Activated CD8-positive, alpha-beta memory T cell treated with anti-CD3 and anti-CD28 coated beads for 1 hour (primary cell): ENCODE data around the gene VPS50.

ENCODE experiments used
- DNase-seq, 2 donors: peaks; one replicate each; pipeline ENCODE4 v3.0.0-alpha.2; 2020; ENCODE audit warnings: low read depth in 1 of 2; ENCODE audit errors: extremely low read depth in 1 of 2

Gene VPS50

GRCh38 chr7:93231799-93232672 is at the start of gene VPS50:
VPS50 (plus strand) TSS chr7:93232366; CDS start chr7:93232468, 102 bp downstream.
- DNase-seq = peak; percentile 80

- DNase-seq = no peak
Observed at GRCh38 chr7:93185303-93186027, 46.7 kb upstream of the VPS50 start.

- no peak for DNase-seq
Observed at GRCh38 chr7:93188870-93189634, 43.1 kb upstream of the VPS50 start.

- no peak for DNase-seq
Observed at GRCh38 chr7:93194386-93194785, 37.8 kb upstream of the VPS50 start.

GRCh38 chr7:93196336-93196735 is 35.8 kb upstream of the VPS50 start:
- no peak for DNase-seq

- no peak for DNase-seq
Observed at GRCh38 chr7:93198472-93198871, 33.7 kb upstream of the VPS50 start.

GRCh38 chr7:93202594-93203250 is 29.4 kb upstream of the VPS50 start:
- DNase-seq = no peak

GRCh38 chr7:93203496-93203895 is 28.7 kb upstream of the VPS50 start:
- no peak for DNase-seq

GRCh38 chr7:93205046-93205445 is 27.1 kb upstream of the VPS50 start:
- DNase-seq = no peak

- no peak for DNase-seq
Observed at GRCh38 chr7:93211228-93211818, 20.8 kb upstream of the VPS50 start.

- DNase-seq = no peak
Observed at GRCh38 chr7:93212881-93213280, 19.3 kb upstream of the VPS50 start.

GRCh38 chr7:93218997-93219827 is 13.0 kb upstream of the VPS50 start:
- no peak for DNase-seq

GRCh38 chr7:93219868-93220267 is 12.3 kb upstream of the VPS50 start:
- no peak for DNase-seq

GRCh38 chr7:93226310-93226709 is 5.9 kb upstream of the VPS50 start, which contains the start of gene HEPACAM2:
HEPACAM2 (minus strand) TSS chr7:93226469.
- DNase-seq = no peak

GRCh38 chr7:93228302-93228701 is 3.9 kb upstream of the VPS50 start:
- no peak for DNase-seq

GRCh38 chr7:93231259-93231658 is 907 bp upstream of the VPS50 start:
- no peak for DNase-seq

- no peak for DNase-seq
Observed at GRCh38 chr7:93232673-93233018, 480 bp downstream of the VPS50 start.

GRCh38 chr7:93235541-93235940 is 3.4 kb downstream of the VPS50 start:
- DNase-seq = no peak

GRCh38 chr7:93238131-93238530 is 6.0 kb downstream of the VPS50 start:
- DNase-seq = no peak

- DNase-seq = no peak
Observed at GRCh38 chr7:93238748-93239147, 6.6 kb downstream of the VPS50 start.
